IPS DF 4.7 (cell line): ENCODE results near the gene ITGAD.

Experiments
- DNase-seq: peaks from one replicate; pipeline ENCODE4 v3.0.0-alpha.2; 2013; ENCODE audit warnings: low spot score; ENCODE audit errors: extremely low read depth

ITGAD gene

DNA sequence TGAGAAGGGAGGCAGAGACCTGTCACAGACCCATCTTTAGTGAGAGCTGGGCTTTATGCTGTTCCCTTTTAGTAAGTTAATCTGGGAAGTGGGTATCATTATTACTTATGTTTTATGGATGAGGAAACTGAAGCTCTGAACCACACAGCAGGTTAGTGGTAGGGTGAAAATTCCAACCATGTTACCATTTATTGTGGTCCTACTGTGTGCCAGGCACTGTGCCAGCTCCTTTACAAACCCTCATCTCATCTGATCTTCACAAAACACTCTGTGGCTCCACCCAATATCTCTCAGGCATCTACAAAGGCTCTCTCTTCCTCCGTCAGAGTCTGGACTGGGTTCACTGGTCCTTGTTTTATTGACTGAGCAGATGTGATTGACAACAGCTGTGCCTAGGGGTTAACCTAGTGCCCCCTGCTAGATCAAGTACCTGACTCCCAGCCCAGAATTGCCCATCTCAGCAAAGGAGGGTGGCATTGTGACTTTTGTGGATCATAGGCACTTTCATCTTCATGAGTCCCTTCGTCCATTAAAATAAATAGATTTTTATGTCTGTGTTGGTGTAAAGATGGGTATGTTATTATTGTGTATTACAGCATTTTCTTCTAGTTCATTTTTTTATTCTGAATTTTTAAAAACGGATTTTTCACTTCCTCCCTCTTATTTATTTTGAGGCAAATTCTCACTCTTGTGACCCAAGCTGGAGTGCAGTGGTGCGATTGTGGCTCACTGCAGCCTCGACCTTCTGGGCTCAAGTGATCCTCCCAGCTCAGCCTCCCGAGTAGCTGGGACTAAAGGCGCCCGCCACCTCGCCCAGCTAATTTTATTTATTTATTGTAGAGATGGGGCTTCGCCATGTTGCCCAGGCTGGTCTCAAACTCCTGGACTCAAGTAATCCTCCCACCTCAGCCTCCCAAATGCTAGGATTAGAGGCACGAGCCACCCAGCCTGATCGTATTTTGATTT is 81.9 kb downstream of the ITGAD start:
- no peak for DNase-seq

DNA sequence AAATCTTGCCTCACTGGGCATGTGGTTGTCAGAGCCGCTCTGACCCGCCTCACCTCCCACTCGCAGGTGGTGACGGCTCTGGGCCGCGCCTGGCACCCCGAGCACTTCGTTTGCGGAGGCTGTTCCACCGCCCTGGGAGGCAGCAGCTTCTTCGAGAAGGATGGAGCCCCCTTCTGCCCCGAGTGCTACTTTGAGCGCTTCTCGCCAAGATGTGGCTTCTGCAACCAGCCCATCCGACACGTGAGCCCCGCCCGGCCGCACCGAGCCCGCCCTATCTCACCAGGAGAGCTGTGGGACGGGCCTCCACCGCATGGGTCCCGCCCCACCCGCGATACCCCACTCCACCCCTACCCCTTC is 82.8 kb downstream of the ITGAD start:
- no peak for DNase-seq
